ENCODE data around the gene SKAP1. TPM values are rescaled to one million over a fixed set of nuclear protein-coding genes. Genes with fewer than 3 reads are reported as not detected.
A peak's percentile ranks its signal among the peaks of the same experiment; 100 is the strongest.
"Not testable (repeated sequence)": the region's sequence is repeated elsewhere in the genome, so short reads cannot be mapped to it uniquely, and the experiment has no call there.

SKAP1 gene
- total and polyA plus RNA-seq, 2 experiments from 2014 or later: 0.27 TPM; not detected in 1

GRCh38 chr17:48286917-48287316, 143.1 kb downstream of the SKAP1 start:
- not testable (repeated sequence) for H3K27ac ChIP-seq (ENCODE audit: low read depth); H3K4me3 Mint-ChIP-seq; H3K27me3 Mint-ChIP-seq (ENCODE audit: insufficient read depth, low read depth, poor library complexity); H4K20me1 ChIP-seq (replicated peaks; ENCODE audit: insufficient read depth); H3K4me1 ChIP-seq (ENCODE audit: insufficient read depth); H3K36me3 Mint-ChIP-seq (ENCODE audit: low read depth); H3K27me3 ChIP-seq (ENCODE audit: insufficient read depth); H3F3A ChIP-seq (replicated peaks; ENCODE audit: low read depth); H3K36me3 ChIP-seq (ENCODE audit: insufficient read depth); H3K9me2 ChIP-seq (ENCODE audit: insufficient read depth); H3K4me2 ChIP-seq; H3K4me1 Mint-ChIP-seq; H3K27ac Mint-ChIP-seq; H3K4me3 ChIP-seq; DNase-seq (ENCODE audit: low spot score); ATAC-seq; H2AFZ ChIP-seq; H3K79me2 ChIP-seq (replicated peaks; ENCODE audit: insufficient read depth); H3K9me3 Mint-ChIP-seq

GRCh38 chr17:48285614-48286013, 144.4 kb downstream of the SKAP1 start:
- H3K27me3 Mint-ChIP-seq (ENCODE audit: insufficient read depth, low read depth, poor library complexity): no peaks in the 10 kb centered on the region
- H3K4me3 Mint-ChIP-seq: no peak overlapping the region
- DNase-seq (ENCODE audit: low spot score) (no peak), ATAC-seq (no peak)
- H3K4me2 ChIP-seq: no peak overlapping the region
- H3K27ac ChIP-seq (ENCODE audit: low read depth): no peak overlapping the region
- no peaks in the 10 kb centered on the region for H3K36me3 Mint-ChIP-seq (ENCODE audit: low read depth)
- H3F3A ChIP-seq (replicated peaks; ENCODE audit: low read depth): no peaks in the 10 kb centered on the region
- H3K36me3 ChIP-seq (ENCODE audit: insufficient read depth): no peaks in the 10 kb centered on the region
- no peaks in the 10 kb centered on the region for H3K79me2 ChIP-seq (replicated peaks; ENCODE audit: insufficient read depth)
- 0 out of 2 replicates have a peak overlapping the region, but pooled peaks have one; percentile 19 for H2AFZ ChIP-seq
- H3K4me3 ChIP-seq: no peak overlapping the region
- no peaks in the 10 kb centered on the region for H3K27me3 ChIP-seq (ENCODE audit: insufficient read depth)
- H3K9me3 Mint-ChIP-seq: no peaks in the 10 kb centered on the region
- H3K4me1 ChIP-seq (ENCODE audit: insufficient read depth): no peaks in the 10 kb centered on the region
- no peaks in the 10 kb centered on the region for H3K9me2 ChIP-seq (ENCODE audit: insufficient read depth)
- H3K4me1 Mint-ChIP-seq: peaks cover 3% of the 10 kb centered on the region; the same call in 1 of the 3 replicates
- no peaks in the 10 kb centered on the region for H4K20me1 ChIP-seq (replicated peaks; ENCODE audit: insufficient read depth)
- no peak overlapping the region for H3K27ac Mint-ChIP-seq
- TF ChIP-seq ZNF462 (CRISPR knock-in tag; IDR thresholded peaks at IDR 0.05): no peak
- TF ChIP-seq EZH2phosphoT487 (IDR thresholded peaks at IDR 0.05; ENCODE audit: unreplicated experiment): no peak
- no peak for TF ChIP-seq STAT1 (IDR thresholded peaks at IDR 0.05; ENCODE audit: unreplicated experiment)
- TF ChIP-seq ZNF114 (CRISPR knock-in tag; IDR thresholded peaks at IDR 0.05): no peak
- TF ChIP-seq JUNB (IDR thresholded peaks at IDR 0.05; ENCODE audit: unreplicated experiment): no peak
- no peak for TF ChIP-seq NANOG (IDR thresholded peaks at IDR 0.05; ENCODE audit: borderline replicate concordance)

All from GM23338 (cell line).